HepG2 (cell line): ENCODE measurements around the gene BLOC1S4. TPM values are rescaled to one million over a fixed set of nuclear protein-coding genes. Genes with fewer than 3 reads are reported as not detected.
A peak's percentile ranks its signal among the peaks of the same experiment; 100 is the strongest.

Experiments
- ATF7-NPFF ChIP-seq: sonication (generic); formaldehyde crosslinking; IDR thresholded peaks from 2 replicates; pipeline ENCODE4 v1.8.1; 2023; ENCODE audit warnings: mild to moderate bottlenecking, low read depth, missing genetic modification reagents, moderate library complexity
- DMAP1 ChIP-seq: IDR thresholded peaks from 2 replicates; pipeline ENCODE4 v1.6.1; 2016
- FIP1L1 ChIP-seq: fragments of 200-400 bp; formaldehyde crosslinking; IDR thresholded peaks from 2 replicates; pipeline ENCODE4 v1.6.1; 2018; ENCODE audit warnings: low read depth, mild to moderate bottlenecking, low read length, moderate library complexity, borderline replicate concordance; ENCODE audit not compliant: insufficient read depth
- FLYWCH1 ChIP-seq: sonication (generic); formaldehyde crosslinking; IDR thresholded peaks from 2 replicates; pipeline ENCODE4 v1.8.1; 2023; ENCODE audit warnings: mild to moderate bottlenecking, missing genetic modification reagents
- HBP1 ChIP-seq: IDR thresholded peaks from 2 replicates; pipeline ENCODE4 v1.6.1; 2016; ENCODE audit warnings: low read depth, control low read depth
- MED1 ChIP-seq: sonication (generic); formaldehyde crosslinking; IDR thresholded peaks from 2 replicates; pipeline ENCODE4 v1.4.0; 2020; ENCODE audit warnings: missing genetic modification reagents
- PCBP2 ChIP-seq: fragments of 200-400 bp; formaldehyde crosslinking; optimal IDR thresholded peaks from 2 replicates; pipeline ENCODE3; 2018; ENCODE audit warnings: low read length, low read depth; ENCODE audit not compliant: poor library complexity, severe bottlenecking
- PHB2 ChIP-seq: fragments of 450-650 bp; IDR thresholded peaks from 2 replicates; pipeline ENCODE4 v1.6.1; 2018; ENCODE audit not compliant: partially characterized antibody
- PPARG ChIP-seq: conservative IDR thresholded peaks from 2 replicates; pipeline ENCODE4 v1.6.1; 2016; ENCODE audit warnings: missing biosample characterization, missing genetic modification reagents
- RBFOX2 ChIP-seq: fragments of 200-400 bp; formaldehyde crosslinking; IDR thresholded peaks from 2 replicates; pipeline ENCODE4 v1.6.1; 2017; ENCODE audit warnings: low read depth, mild to moderate bottlenecking, low read length
- RNF2 ChIP-seq: fragments of 450-650 bp; conservative IDR thresholded peaks from 2 replicates; pipeline ENCODE4 v1.6.1; 2016; ENCODE audit warnings: low read depth
- SP140L ChIP-seq: sonication (generic); formaldehyde crosslinking; IDR thresholded peaks from 2 replicates; pipeline ENCODE4 v1.4.0; 2020; ENCODE audit warnings: missing genetic modification reagents, borderline replicate concordance
- TCF7 ChIP-seq: sonication (generic); IDR thresholded peaks from 2 replicates; pipeline ENCODE4 v1.6.1; 2016; ENCODE audit warnings: antibody characterized with exemption, low read depth
- TEAD3 ChIP-seq: optimal IDR thresholded peaks from 2 replicates; pipeline ENCODE3; 2016; ENCODE audit warnings: borderline replicate concordance
- TFDP2 ChIP-seq: sonication (generic); formaldehyde crosslinking; IDR thresholded peaks from 2 replicates; pipeline ENCODE4 v1.4.0; 2020; ENCODE audit warnings: missing genetic modification reagents
- ZNF335 ChIP-seq: sonication (generic); formaldehyde crosslinking; IDR thresholded peaks from 2 replicates; pipeline ENCODE4 v1.4.0; 2020; ENCODE audit warnings: missing genetic modification reagents
- ZNF367 ChIP-seq: sonication (generic); formaldehyde crosslinking; IDR thresholded peaks from 2 replicates; pipeline ENCODE4 v1.4.0; 2020; ENCODE audit warnings: missing genetic modification reagents, borderline replicate concordance
- ZNF609 ChIP-seq: sonication (generic); formaldehyde crosslinking; IDR thresholded peaks from 2 replicates; pipeline ENCODE4 v1.4.0; 2020; ENCODE audit warnings: mild to moderate bottlenecking, missing genetic modification reagents, borderline replicate concordance
- ZNF691 ChIP-seq: sonication (generic); formaldehyde crosslinking; IDR thresholded peaks from 2 replicates; pipeline ENCODE4 v1.4.0; 2020; ENCODE audit warnings: missing genetic modification reagents, low read depth, mild to moderate bottlenecking, borderline replicate concordance
- ZNF790 ChIP-seq: sonication (generic); formaldehyde crosslinking; IDR thresholded peaks from 2 replicates; pipeline ENCODE4 v1.8.0; 2022; ENCODE audit warnings: missing genetic modification reagents, mild to moderate bottlenecking, borderline replicate concordance
- ZNF839 ChIP-seq: sonication (generic); formaldehyde crosslinking; IDR thresholded peaks from 2 replicates; pipeline ENCODE4 v1.4.0; 2020; ENCODE audit warnings: missing genetic modification reagents, mild to moderate bottlenecking, borderline replicate concordance
- ZNF883 ChIP-seq: sonication (generic); formaldehyde crosslinking; IDR thresholded peaks from 2 replicates; pipeline ENCODE4 v1.5.1; 2020; ENCODE audit warnings: mild to moderate bottlenecking, missing genetic modification reagents; ENCODE audit errors: not compliant biosample characterization
- polyA plus RNA-seq, 8 experiments: library from polyadenylated mRNA; depleted of rRNA in 3 of 8; stranded (reverse) in 7 of 8; unstranded in 1 of 8; fragments of >200 nt; fragmentation: Illumina TruSeq in 4 of 8; extraction: Trizol in 4 of 8; gene quantifications; 2 replicates each; pipeline versions ENCODE4 v1.2.1 to v1.2.3, GENCODE V29; 2011 to 2016; ENCODE audit warnings: low read depth in 4 of 8, missing spikeins in 1 of 8, mixed read lengths in 1 of 8; ENCODE audit not compliant: insufficient read depth in 1 of 8
- total RNA-seq, 5 experiments: library from RNA; depleted of rRNA; stranded (reverse); fragments of >200 nt; fragmentation: Illumina TruSeq; extraction: Trizol; gene quantifications; 2 replicates each; pipeline ENCODE4 v1.2.3, GENCODE V29; 2016; ENCODE audit warnings: low read depth in 1 of 5

Gene BLOC1S4
- total and polyA plus RNA-seq, 2 of the 13 experiments (the other 11 are each of a cell fraction or from before 2014, with no cell fraction given), result 15.5 to 20.9 TPM

- TF ChIP-seq SP140L (CRISPR knock-in tag) (no peak), TFDP2 (CRISPR knock-in tag) (peak; percentile 92), ZNF691 (CRISPR knock-in tag) (0 out of 2 replicates have a peak, but pooled peaks have one; percentile 19), PPARG (CRISPR knock-in tag) (peak; percentile 79), ZNF367 (no peak), ATF7-NPFF (CRISPR knock-in tag) (0 out of 2 replicates have a peak, but pooled peaks have one; percentile 70), RNF2 (0 out of 2 replicates have a peak, but pooled peaks have one; percentile 63), PHB2 (no peak), ZNF839 (CRISPR knock-in tag) (no peak), ZNF790 (CRISPR knock-in tag) (no peak), HBP1 (CRISPR knock-in tag) (no peak), ZNF609 (CRISPR knock-in tag) (peak; percentile 97), ZNF883 (CRISPR knock-in tag) (peak; percentile 68), MED1 (peak; percentile 96), TCF7 (peak; percentile 86), RBFOX2 (no peak), FIP1L1 (no peak), TEAD3 (CRISPR knock-in tag) (peak; percentile 73), DMAP1 (peak; percentile 66), ZNF335 (peak; percentile 64; the same call in 1 of the 2 replicates), PCBP2 (no peak), FLYWCH1 (CRISPR knock-in tag) (no peak)
These were observed 17.6 kb downstream of the BLOC1S4 start (continued) for GRCh38 chr4:6733358-6734164.
